ENCODE results near the gene USP19.

Gene USP19

GRCh38 chr3:49134471-49135265 is 14.0 kb upstream of the USP19 start:
- DNase-seq (ENCODE audit: low read depth in 2 of 3, low spot score in 1 of 3) = no peak

- no peak for DNase-seq (ENCODE audit: low read depth in 2 of 3, low spot score in 1 of 3)
Measured at GRCh38 chr3:49133226-49133951, 12.8 kb upstream of the USP19 start.

GRCh38 chr3:49132437-49133225 is 12.0 kb upstream of the USP19 start, which contains the start of gene LAMB2:
TSS of gene LAMB2 (minus strand) at chr3:49133050. CDS start at chr3:49132867, 183 bp downstream.
- DNase-seq (ENCODE audit: low read depth in 2 of 3, low spot score in 1 of 3) = no peak

DNA sequence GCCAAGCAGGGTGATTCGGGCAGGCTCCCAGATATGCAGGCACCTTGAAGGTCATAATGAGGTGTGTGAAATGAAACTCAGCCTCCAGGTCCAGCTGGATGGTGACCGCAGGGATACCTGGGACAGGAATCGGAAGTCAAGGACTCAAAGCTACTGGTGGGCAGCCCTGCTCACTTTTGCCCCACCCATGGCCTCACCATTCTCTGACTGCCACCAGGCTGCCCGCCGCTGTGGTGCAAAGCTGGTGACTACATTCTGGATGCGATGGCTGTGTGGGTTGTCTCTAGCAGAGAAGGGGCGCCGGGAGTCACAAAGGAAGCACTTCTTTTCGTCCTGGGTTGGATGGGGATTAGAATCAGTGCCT is 11.4 kb upstream of the USP19 start:
- no peak for DNase-seq (ENCODE audit: low read depth in 2 of 3, low spot score in 1 of 3)

GRCh38 chr3:49131576-49131975 is 11.0 kb upstream of the USP19 start:
- DNase-seq (ENCODE audit: low read depth in 2 of 3, low spot score in 1 of 3) = no peak

DNA sequence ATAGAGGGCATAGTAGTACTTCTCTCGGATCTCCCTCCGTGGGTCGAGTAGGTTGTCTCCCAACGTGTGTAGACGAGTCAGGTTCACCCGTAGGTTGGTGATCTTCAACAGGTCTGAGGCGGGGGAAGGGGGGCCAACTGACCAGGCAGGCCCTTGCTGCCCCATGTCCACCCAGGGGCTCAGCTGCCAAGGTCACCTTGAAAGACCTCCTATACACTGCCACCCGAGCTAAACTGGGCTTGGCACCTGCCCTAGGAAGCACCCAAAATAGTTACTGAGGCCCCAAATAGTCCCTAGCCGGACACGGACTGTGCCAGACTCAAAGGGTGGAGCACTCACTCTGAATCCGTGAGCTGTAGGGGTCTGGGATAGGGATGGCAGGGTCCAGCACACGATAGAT is 10.4 kb upstream of the USP19 start:
- no peak for DNase-seq (ENCODE audit: low read depth in 2 of 3, low spot score in 1 of 3)

DNA sequence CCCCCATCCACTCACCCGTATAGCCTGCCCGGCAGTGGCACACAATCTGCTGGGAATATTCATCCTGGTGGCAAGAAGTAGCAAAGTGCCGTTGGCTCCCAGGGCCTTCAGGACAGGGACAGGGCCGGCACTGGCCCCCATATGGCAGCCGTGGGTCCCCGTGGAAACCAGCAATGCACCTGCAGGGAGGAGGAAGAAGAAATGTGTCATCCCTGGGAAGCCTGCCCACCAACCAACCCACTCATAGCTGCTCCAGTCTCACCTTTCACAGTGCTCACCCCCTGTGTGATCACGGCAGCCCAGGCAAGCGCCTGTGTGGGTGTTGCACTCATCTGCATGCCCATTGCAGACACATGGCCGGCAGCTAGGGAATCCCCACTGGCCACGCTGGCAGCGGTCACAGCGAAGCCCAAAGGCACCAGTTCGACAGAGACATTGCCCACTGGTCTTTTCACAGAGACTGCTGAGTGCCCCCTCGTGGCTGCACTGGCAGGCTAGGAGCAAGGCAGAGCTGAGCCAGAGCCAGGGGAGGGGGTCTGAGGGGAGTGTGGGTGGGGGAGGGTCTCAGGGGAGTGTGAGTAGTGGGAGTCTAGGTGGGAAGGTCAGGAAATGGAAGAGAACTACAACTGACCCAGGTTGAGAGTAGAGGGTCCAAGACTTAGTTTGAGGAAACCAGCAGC is 4.5 kb upstream of the USP19 start:
- DNase-seq (ENCODE audit: low read depth in 2 of 3, low spot score in 1 of 3) = no peak

GRCh38 chr3:49124203-49124602 is 3.6 kb upstream of the USP19 start:
- DNase-seq (ENCODE audit: low read depth in 2 of 3, low spot score in 1 of 3) = no peak

- no peak for DNase-seq (ENCODE audit: low read depth in 2 of 3, low spot score in 1 of 3)
Measured at GRCh38 chr3:49123687-49124086, 3.1 kb upstream of the USP19 start.

- DNase-seq (ENCODE audit: low read depth in 2 of 3, low spot score in 1 of 3) = no peak
Measured at GRCh38 chr3:49122886-49123545, 2.4 kb upstream of the USP19 start.

GRCh38 chr3:49122451-49122850 is 1.8 kb upstream of the USP19 start:
- DNase-seq (ENCODE audit: low read depth in 2 of 3, low spot score in 1 of 3) = no peak

DNA sequence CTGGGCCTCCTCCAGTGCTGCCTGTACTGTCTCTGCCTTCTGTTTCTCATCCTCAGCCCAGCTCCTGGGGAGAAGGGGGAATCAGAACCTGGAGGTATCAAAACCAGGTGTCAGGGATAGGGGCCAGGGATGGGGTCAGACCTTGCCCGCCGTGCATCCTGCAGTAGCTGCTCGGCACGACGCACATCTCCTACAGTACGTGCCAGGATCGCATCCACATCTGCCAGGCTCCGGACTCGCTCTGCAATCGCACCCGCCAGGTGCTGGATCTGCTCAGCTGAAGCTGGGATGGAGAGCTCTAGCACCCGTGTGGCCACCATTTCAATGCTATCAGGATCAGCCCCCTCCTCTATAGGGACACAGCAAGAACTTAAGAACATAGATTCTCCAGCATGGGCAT is 1.4 kb upstream of the USP19 start:
- no peak for DNase-seq (ENCODE audit: low read depth in 2 of 3, low spot score in 1 of 3)

DNA sequence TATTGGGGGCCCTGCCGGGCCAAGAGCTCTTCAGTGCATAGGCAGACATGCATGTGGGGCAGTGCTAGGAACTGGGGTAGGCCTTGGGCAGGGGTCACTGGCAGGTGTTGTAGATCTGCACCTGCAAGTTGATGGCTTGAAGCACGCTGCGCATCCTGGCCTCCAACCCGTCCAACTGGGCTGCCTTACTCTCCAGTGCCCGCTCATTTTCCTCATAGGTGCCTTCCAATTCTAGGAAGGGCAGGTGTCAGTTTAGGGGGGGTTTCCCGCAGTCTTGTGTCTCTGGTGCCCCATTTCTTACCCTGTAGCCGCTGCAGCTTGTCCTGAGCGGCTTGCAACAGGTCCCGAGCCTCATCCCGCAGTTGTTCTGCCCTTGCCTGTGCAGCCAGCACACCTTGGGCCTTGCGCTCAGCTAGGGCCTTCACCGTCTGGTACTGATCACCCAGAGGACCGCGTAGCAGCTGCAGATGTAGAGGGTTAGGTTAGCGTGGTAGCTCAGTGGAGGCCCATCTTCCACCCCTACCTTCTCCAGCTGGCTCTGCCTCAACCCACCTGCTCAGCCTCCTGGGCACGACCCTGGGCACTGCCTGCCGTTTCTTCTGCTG is 611 bp upstream of the USP19 start:
- DNase-seq (ENCODE audit: low read depth in 2 of 3, low spot score in 1 of 3) = no peak

DNA sequence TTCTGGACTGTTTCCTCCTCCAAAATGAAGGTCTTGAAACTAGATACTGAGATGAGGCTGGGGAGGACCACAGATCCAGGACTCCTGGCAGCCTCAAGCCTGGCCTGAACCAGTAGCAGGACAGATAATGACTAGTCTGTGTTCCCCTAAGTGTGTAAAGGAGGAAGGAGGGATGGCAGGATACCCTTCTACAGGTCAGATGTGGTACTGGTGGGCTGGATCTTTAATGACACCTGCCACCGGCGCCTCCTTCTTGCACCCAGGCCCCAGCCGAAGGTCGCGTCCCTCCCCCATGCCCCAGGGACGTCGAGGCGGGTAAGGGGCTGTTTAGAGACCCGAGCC is 556 bp downstream of the USP19 start:
- no peak for DNase-seq (ENCODE audit: low read depth in 2 of 3, low spot score in 1 of 3)

DNA sequence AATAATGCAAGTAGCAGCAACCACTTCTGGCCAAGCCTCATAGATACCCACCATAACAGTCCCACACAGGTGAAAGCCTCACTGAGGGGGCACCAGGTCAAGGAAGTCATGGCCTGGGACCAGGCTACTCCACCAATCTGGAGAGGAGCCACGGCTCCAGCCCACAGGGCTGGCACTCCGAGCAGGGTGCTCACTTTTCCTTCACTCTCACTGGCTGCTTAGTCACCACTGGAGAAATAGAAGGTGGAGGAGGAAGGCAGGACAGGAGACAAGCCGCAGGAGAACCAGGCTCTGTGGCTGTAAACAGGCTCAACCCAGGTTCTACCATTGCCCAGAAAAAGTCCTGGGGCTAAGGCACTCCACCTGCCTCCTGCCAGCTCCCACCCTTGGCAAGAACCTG is 1.2 kb downstream of the USP19 start:
- DNase-seq (ENCODE audit: low read depth in 2 of 3, low spot score in 1 of 3) = no peak

DNA sequence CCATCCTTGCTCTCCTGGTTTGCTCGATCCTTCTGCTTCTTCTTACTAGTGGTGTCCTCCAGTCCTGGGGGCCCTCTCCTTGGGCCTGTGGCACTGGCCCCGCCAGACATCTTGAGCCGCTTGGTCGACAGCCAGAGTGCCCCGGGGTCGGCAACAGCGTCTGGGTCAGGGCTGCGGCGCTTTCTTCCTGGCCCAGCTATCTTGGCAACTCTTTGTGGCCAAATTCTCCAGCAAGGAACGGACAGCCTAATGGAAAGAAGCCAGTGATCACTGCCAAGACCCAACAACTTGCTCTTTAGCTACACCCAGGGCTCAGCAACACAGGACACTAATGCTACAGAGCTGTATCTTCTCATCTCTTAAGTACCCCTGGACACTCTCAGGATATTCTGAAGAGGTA is 1.6 kb downstream of the USP19 start:
- DNase-seq (ENCODE audit: low read depth in 2 of 3, low spot score in 1 of 3) = no peak

DNA sequence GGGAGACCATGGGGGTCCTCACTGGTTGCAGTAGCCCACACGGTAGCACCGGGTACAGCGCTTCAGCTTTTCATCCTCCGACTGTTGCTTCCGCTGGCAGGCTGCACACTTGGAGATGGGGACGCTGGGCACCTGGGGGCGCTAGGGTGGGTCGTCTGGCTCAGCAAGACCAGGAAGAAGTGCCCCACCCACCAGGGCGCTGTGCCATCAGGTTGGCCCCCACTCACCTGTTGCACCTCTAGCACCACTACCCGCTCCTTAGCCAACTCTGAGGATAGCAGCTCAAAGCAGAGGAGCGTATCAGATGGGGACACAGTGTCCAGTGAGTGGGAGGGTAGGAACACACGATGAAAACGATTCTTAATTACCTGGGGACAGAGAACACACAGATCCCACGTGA is 8.4 kb downstream of the USP19 start:
- no peak for DNase-seq (ENCODE audit: low read depth in 2 of 3, low spot score in 1 of 3)

DNA sequence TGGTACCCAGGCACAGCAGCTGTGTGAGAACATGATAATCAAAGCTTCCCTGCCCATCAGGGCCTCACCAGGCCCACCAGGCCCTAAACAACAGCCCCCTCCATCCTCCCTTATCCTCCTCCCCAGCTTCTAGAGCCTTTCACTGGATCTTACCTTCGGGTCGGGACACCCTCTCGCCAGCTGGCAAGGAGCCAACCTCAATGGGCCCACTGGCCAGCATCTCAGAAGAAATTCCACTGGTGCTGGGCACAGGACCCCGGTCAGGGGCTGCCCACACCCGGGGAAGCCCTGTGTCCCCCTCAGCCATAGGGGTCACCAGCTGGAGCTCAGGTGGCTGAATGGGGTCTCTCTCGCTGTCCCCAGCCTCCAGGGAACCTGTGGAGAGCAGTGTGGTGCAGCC is 9.3 kb downstream of the USP19 start:
- DNase-seq (ENCODE audit: low read depth in 2 of 3, low spot score in 1 of 3) = no peak

- DNase-seq (ENCODE audit: low read depth in 2 of 3, low spot score in 1 of 3) = no peak
Measured at GRCh38 chr3:49110780-49111179, 9.8 kb downstream of the USP19 start.

DNA sequence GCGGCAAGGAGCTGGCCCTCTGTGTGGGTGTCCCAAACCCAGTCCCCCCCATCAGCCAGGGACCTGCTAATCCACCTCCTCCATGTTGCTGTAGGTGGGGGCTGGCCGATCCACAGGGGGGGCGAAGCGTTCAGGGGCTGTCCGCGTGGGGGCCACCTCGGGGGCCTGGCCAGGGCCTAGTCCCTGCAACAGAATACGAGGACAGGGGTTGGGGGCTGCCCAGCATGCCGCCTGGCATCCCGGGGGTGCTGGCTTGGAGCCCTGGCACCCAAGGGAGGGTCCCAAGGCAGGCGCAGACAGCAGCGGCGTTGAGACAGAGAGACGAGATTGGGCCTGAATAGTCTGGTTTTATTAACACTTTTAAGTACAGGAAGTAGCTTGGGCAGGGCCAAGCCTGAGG is 12.3 kb downstream of the USP19 start:
- no peak for DNase-seq (ENCODE audit: low read depth in 2 of 3, low spot score in 1 of 3)
